ENCODE data around the gene MMS19.

Gene MMS19

DNA sequence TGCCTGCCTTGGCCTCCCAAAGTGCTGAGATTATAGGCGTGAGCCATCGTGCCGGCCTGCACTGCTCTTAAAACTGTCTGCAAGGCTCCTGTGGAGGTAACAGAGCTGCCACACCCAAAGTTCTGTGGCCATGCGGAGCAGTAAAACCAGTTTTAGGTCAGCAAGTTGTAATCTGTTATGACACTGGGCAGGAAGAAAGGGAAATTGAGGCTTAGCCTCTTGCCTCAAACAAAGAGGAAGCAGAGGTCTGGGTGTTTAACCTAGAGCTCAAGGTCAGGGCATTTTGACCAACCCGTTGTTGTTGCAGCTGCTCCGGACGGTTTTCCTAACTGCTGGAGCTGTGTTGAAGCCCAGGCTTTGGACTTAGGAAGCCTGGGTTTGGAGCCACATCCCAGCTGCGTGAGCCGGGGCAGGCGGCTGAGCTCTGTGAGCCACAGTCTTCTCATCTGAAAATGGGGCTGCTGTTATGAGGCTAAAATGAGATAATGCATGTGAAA, 89.7 kb downstream of the MMS19 start:
- TF ChIP-seq, protein P1, sequence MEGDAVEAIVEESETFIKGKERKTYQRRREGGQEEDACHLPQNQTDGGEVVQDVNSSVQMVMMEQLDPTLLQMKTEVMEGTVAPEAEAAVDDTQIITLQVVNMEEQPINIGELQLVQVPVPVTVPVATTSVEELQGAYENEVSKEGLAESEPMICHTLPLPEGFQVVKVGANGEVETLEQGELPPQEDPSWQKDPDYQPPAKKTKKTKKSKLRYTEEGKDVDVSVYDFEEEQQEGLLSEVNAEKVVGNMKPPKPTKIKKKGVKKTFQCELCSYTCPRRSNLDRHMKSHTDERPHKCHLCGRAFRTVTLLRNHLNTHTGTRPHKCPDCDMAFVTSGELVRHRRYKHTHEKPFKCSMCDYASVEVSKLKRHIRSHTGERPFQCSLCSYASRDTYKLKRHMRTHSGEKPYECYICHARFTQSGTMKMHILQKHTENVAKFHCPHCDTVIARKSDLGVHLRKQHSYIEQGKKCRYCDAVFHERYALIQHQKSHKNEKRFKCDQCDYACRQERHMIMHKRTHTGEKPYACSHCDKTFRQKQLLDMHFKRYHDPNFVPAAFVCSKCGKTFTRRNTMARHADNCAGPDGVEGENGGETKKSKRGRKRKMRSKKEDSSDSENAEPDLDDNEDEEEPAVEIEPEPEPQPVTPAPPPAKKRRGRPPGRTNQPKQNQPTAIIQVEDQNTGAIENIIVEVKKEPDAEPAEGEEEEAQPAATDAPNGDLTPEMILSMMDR (IDR thresholded peaks at IDR 0.05; ENCODE audit: borderline replicate concordance, extremely low read depth, low read length, poor library complexity, severe bottlenecking), result no peak
- TF ChIP-seq EZH2 (IDR thresholded peaks at IDR 0.05; ENCODE audit: borderline replicate concordance, low read depth, low read length, severe bottlenecking), result no peak
- no peak for DNase-seq
- Histone ChIP-seq H3K4me1 (ENCODE audit: insufficient read depth, low read length) (0 out of 2 replicates have a peak, but pooled peaks cover 6% of the 10 kb centered on the region), H3K9ac (ENCODE audit: low read depth, low read length) (no peak overlapping the region), H3K9me3 (ENCODE audit: insufficient read depth, low read length, severe bottlenecking) (no peaks in the 10 kb centered on the region), H3K4me3 (ENCODE audit: low read depth in 1 of 2, low read length in 2 of 2) (no peak overlapping the region), H4K20me1 (ENCODE audit: insufficient read depth, low read length) (no peaks in the 10 kb centered on the region), H3K79me2 (ENCODE audit: insufficient read depth, low read length) (no peaks in the 10 kb centered on the region), H3K4me2 (ENCODE audit: insufficient read depth, low read length) (no peak overlapping the region), H3K27ac (ENCODE audit: low read length) (no peak overlapping the region), H3K36me3 (ENCODE audit: insufficient read depth, low read length) (no peaks in the 10 kb centered on the region), H2AFZ (ENCODE audit: low read depth, low read length) (no peak overlapping the region), H3K27me3 (ENCODE audit: insufficient read depth, low read length, poor library complexity) (no peaks in the 10 kb centered on the region)
- no peak for ATAC-seq (ENCODE audit: insufficient read depth, low read depth)

Measured in DND-41 (cell line).